Activated T-cell treated with anti-CD3 and anti-CD28 coated beads for 4 hours (primary cell): Measurements from ENCODE around the gene MAML3.

Experiments
- DNase-seq: peaks from one replicate; pipeline ENCODE4 v3.0.0-alpha.2; 2020

Gene MAML3

DNA sequence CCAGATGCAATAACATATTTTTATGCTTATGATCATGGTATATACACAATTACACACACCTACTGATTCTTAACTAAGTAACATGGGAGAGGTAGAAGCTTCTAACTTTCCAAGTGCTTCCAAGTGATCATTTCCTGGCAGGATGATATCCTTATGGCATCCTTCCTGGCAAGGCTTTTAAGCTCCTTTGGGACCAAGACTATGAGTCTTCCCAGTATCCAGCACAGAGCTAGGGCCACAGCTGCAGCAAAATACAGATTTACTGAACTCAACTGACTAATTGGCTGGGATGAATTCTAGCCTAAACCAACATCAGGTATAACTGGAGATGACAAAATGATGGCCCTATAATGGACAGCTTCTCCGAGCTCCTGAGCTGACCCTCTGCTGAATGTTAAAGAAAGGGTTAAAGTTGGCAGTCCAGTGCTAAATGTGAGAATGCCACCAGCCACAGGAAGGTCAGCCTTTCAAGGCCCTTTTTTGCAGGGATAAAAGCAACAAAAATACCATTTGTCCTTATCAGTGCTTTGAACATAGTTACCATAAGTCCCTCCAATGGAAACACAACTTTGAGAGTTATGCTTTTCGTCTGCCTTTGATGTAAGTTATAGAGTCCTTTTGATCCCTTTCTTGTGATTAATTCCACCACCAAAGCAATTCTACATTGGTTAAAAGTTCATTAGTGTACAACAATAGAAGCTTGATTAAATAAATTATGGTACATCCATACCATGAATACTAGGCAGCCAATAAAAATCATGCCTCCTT, 415.0 kb downstream of the MAML3 start:
- DNase-seq, result no peak

DNA sequence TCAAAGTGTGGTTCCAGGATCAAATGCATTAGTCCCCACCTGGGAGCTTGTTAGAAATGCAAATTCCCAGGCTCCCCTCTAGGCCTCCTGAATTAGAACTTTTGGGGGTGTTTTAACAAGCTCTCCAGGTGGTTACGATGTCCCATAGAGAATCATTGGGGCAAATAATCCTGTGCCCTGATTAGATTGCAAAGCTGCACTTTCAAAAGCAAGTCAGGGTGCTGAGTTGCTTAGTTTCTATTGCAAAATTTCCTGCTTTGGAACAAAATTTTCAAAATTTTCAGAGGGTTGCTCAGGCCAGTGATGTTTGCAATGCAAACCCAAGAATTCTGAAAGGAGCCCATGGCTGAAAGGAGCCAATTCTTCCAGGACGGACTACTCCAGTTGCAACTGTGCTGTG, 417.3 kb downstream of the MAML3 start:
- no peak for DNase-seq

DNA sequence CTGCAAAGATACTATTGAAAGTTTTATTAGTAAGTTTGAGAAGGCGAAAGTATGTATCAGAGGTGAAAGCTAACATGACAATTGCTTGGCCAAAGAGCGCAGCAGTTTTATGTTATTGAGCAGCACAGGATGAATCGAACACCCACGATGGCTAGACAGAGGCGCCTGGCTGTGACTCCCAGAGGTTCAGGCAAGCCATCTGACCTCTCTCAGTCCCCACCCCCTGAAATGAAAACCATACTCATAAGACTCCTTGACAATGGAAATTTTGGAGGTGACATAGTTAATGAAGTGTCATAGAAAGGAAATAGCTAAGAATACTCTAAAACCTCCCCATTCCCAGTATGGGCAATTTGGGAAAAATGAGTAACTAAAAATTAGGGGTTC, 417.7 kb downstream of the MAML3 start:
- no peak for DNase-seq

DNA sequence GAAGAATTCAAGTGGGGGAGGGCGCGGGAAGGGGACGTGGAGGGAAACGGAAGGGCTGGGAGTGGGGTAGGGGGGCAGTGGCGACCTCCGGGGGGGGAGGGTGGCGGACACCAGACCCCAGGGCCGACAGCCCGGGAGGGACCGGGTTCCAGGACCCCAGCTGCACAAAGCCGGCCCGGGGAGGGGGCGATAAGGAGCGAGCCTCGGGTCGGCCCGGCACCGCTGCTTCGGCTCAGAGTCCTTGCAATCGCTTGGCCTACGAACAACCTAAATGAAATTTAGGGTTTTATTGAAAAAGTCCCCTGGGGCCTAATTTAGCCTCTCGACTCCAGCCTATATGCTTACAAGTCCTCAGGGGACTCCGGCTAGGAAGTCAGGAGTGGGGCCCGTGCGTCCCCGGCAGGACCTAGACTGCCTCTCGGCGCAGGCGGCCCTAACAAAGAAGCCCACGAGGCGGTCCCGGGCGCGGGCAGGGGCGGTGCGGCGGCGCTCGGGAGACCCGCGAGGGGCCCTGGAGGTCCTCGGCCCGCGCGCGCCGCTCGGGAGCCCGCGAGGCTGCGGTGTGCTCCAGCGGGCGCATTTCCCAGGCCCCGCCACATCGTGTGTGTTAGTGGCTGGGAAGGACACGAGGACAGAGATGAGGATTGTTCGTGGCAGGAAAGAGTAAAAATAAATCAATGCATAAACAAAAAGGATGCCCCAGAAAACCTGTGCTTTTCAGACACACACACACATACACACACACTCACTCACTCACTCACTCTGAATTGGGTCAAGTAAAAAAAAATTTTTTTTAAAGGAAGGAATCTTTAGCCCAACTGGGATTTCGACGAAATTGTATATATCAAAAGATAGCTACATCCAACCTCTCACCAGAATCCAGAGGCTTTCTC, 418.4 kb downstream of the MAML3 start:
- DNase-seq, result no peak

DNA sequence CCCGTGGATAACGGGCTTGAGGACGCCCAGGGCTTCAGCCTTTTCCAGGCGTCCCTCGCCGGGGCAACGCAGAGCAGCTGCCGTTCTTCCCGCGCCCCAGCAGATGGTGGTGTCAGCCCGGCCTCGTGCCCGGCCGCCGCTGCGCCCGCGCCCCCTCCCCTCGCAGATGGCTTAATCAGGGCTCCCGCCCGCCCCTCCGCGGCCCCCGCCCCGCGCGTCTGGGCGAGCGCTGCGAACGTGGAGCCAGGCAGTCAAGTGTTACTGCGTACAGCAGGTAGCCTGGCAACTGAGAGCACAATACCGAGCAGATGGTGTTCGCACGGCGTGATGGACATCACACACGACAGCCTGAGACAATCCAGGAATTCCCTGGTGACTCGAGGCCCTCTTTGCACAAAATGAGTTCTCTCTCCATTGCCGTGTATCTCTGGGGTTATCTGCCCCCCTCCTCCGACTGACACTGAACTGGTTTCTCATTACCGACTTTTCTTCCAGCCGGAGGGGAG, 419.1 kb downstream of the MAML3 start:
- peak; percentile 43 for DNase-seq

DNA sequence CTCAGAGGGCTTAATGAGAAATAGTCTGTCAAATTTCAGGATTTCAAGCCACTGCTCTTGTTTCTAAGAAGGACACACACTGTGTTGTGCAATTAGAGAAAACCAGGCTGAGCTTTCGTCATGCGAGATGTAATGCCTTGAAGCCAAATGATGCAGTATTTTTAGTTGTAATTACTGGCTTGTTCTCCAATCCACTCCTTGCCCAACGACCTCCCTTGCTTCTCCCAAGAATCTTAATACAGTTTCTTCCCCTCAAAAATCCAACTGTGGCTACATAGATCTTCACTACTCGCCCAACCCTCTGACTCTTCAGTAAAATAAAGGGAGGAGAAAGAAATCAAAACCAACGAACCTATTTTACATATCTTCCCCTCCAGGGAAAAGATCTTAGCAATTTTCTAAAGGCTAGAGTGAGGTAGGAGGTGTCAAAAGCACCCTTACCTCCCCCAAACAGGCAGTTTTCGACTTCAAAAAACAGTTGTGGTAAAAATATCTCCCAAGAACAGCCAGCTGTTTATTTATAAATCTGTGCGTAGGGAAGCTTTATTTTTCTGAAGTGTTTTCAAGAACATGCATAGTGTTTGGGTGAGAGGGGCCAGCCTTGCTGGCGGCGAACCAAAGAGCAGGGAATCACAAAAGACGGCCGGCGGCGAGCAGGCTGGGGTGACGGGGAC, 419.6 kb downstream of the MAML3 start:
- no peak for DNase-seq

DNA sequence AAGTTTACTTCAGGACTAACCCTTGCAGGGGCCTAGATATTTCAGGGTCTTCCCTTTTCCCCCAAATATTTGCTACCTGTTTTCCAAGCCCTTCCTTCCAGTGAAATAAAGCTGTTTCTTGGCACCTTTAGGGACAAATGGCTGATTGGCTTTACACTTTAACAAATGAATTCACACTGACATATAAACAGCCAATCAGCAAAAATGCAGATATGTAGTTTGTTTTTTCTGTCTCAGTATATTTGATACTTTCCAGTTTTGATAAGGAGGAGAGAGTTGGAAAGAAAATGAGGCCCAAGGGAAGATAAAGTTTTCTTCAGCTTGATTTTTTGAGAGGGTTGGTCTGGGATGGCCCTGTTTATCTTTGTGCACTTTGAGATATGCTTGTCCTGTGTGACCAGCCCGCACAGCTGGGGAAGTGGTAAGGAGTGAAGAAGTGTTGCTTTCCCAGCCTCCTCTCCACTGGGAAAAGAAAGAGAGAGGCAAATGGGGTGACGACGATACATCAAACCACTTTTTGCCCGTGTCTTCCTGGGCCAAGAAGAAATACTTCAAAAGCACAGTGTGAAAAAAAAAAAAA, 420.9 kb downstream of the MAML3 start:
- no peak for DNase-seq

DNA sequence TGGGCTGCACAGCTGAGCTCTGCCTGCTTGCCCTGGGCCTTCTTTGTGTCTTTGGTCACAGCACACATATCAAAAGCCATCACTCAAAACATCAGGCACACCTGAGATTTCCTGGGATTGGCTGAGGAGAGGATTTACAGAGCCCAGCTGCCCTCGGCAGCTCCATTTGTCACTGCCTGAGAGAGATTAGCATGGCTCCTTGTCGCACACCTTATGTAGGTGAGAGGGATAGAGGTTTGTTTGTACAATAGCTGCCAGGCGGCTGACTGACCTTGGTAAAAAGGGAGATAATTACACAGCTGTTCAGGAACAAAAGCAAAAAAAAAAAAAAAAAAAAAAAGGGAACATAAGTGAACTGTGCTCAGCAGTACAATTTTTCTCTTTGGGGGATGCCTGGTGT, 425.1 kb downstream of the MAML3 start:
- no peak for DNase-seq

DNA sequence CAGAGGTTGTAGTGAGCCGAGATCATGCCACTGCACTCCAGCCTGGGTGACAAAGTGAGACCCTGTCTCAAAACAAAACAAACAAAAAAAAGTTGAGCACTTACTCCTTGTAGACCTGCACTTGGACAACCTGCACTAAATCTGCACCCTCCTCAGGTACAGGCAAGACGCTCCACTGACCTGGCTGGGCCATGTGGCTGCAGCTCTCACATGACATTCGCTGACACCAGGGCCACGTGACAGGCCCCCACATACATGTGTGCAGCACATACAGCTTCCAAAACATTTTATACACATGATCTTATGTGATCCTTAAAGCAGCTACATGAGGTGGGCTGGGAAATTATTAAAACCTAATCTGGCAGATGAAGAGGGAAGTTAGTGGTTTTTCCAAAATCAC, 425.8 kb downstream of the MAML3 start:
- DNase-seq, result no peak

DNA sequence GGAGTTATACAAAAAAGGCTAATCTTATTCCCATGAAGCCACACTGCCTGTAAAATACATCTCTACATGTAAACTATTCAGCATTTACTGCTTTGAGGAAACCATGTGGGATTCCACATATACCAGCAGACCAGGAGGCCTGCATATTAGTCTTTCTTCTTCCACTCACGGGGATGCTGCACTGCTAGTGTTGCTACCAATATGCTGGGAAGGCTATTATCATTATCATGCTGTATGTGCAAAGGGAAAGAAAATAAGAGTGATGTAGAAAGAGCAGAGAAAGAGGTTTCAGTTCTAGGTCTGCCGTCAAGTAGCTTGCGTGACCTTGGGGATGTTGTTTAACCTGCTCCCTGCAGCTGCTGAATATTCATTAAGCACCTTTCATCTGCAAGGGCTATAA, 427.4 kb downstream of the MAML3 start:
- DNase-seq, result no peak

- DNase-seq, result no peak
These were observed 428.7 kb downstream of the MAML3 start for GRCh38 chr4:139725236-139725635.

DNA sequence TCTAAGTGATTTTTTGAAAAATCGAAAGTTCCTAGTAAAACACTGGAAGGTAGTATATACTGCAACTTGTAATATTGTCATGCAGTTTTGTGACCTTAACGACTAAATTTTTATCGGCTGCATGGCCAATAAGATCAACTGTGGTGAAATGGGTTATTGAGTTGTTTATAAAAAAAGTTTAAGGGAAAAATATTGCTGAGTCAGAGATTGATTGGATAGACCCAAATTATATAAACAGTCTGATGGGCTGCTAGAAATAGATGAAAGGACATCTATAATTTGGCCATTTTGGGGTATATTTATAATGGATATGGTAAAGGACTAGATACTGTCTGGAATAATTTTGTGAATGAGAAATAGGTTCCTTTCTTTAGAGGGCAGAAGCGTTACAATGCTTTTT, 432.2 kb downstream of the MAML3 start:
- no peak for DNase-seq

GRCh38 chr4:139720806-139721205, 433.2 kb downstream of the MAML3 start:
- no peak for DNase-seq

DNA sequence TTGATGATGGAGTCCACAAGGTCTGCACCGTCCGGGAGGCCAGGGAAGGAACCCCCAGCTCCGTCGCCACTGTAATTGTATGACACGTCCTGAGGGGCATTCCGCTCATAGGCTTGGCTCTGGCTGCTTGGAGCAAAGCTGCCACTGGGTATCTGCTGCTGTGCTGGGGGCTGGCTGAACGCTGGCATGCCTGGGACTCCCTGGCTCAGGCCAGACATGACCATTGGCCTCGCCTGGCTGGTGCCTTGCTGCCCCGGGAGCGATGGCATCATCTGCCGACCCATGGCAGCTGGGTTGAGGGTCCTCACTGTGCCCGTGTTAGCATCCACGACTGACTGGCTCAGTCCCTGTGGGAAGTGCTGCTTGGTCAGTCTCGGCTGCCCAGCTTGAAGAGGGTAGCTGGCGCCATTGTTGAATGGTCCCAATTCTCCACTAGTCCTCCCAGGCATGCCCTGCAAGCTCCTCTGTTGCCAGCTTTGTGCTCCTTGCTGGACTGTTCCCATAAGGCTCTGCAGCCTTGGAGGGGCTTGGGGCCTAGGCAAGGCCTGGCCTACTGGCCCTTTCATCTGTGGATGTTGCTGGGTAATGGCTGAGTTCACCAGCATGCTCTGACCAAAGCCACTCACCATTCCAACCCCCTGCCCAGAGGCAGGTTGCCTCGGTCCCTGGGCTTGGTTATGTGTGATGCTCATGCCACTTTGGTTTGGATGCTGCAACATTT, 434.4 kb downstream of the MAML3 start:
- no peak for DNase-seq

DNA sequence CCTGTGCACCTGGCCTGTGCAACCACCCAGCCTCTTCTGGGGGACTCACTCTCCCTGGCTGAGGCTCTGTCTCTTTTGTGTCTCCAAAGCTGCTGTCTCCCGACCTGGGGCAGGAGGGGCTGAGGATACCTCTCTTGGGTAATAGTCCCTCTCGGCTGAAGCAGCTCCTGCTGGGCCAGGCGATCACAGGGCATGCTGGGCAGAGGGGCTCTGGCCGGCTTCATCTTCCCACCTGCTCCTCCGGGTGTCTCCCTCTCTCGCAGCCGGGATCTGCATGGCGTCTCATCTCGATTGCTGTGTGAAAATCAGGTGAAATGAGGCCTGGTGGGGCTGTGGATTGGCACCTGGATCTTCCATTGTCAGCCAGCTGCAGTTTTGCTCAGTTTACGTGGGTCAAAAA, 435.2 kb downstream of the MAML3 start:
- no peak for DNase-seq

DNA sequence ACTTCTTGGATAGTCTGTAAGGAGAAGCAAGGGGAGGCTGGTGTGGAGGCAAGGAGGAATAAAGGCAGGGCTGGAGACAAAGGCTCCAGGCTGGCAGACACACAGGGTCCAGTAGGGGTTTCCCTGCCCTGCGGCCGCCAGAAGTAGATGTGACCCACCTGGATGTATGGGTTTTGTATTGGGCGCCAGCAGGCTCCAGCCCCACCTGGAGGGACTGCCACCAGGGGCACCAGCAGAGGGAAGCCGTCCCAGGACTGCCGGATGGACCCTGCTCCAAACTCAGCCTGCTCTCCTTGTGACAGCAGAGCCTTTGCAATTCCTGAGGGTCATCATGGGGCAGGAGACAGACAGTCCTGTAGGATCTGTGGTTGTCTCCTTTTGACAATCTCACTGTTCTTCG, 435.6 kb downstream of the MAML3 start:
- DNase-seq, result no peak

- DNase-seq, result no peak
These were observed 438.1 kb downstream of the MAML3 start for GRCh38 chr4:139715746-139716391.

GRCh38 chr4:139712882-139713281, 441.1 kb downstream of the MAML3 start:
- DNase-seq, result no peak

- DNase-seq, result no peak
These were observed 442.5 kb downstream of the MAML3 start for GRCh38 chr4:139711461-139711860.

DNA sequence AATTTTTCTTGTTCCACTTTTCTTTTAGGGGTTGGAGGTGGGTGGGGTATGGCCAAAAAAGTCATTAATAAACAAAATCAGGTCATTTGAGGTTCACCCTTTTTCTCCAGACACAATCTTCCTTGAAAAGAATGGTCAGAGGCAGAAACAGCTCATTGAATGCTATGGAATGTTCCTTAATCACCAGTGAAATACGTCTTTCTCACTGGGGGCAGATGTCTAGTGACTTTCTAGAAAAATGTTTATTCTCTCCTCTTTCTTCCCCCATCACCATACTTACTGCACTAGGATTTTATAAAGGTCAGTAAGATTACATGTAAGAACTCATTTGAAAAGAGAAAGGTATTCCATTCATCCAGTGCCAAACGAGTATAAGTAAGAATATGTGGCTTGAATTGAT, 443.9 kb downstream of the MAML3 start:
- DNase-seq, result no peak

- DNase-seq, result no peak
These were observed 444.3 kb downstream of the MAML3 start for GRCh38 chr4:139709660-139710059.

GRCh38 chr4:139704915-139705485, 449.0 kb downstream of the MAML3 start:
- DNase-seq, result no peak
